ENCODE data around the gene PSMB7. TPM values are rescaled to one million over a fixed set of nuclear protein-coding genes. Genes with fewer than 3 reads are reported as not detected.

The PSMB7 gene
- total RNA-seq, 1 experiment from 2014 or later = 380 TPM

DNA sequence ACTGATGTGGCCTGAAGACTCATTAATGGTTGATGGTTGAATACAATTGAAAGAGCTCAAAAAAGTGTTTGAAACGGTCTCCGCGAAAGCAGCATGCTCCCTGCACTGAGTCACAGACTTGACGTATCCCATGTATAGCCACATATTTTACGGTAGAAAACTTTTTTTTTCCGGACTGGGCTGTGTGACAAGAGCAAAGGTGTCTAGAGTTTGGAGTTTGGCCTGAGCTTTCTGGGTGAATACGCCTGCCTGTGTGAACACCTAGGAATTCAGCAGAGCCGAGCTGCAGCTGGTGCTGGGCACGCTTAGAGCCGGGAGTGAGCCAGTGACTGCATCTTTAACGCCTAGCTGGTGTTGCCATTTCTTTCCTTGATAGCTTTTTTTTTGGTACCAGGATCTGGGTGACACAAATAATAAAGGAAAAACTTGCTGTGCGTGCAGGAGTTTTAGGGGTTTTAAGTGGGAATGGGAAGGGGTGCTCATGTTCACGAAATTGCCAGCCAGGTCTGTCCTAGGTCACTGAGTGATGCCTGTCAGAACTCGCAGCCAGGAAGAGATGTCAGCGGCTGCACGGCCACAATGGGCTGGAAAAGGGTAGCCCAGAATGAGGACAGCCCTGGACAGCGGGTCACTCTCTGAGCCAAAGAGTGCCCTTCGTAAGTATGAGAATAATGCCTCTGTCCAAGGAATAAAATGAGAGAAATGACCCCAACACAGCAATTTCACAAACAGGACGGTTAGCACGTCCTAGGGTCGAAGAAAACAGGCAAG is 51.7 kb downstream of the PSMB7 start:
- H3K27ac ChIP-seq (ENCODE audit: low read depth, low read length, poor library complexity, severe bottlenecking) = no peak overlapping the region
- no peak overlapping the region for H3K4me3 ChIP-seq (ENCODE audit: low read depth, low read length, poor library complexity, severe bottlenecking)
- BruUV-seq (replicated peaks) = no TSS peak
- DNase-seq (ENCODE audit: low spot score) = no peak
- no peak for TF ChIP-seq EZH2 (IDR thresholded peaks at IDR 0.05; ENCODE audit: borderline replicate concordance, low read depth, low read length, poor library complexity, severe bottlenecking)
- TF ChIP-seq, protein P1, sequence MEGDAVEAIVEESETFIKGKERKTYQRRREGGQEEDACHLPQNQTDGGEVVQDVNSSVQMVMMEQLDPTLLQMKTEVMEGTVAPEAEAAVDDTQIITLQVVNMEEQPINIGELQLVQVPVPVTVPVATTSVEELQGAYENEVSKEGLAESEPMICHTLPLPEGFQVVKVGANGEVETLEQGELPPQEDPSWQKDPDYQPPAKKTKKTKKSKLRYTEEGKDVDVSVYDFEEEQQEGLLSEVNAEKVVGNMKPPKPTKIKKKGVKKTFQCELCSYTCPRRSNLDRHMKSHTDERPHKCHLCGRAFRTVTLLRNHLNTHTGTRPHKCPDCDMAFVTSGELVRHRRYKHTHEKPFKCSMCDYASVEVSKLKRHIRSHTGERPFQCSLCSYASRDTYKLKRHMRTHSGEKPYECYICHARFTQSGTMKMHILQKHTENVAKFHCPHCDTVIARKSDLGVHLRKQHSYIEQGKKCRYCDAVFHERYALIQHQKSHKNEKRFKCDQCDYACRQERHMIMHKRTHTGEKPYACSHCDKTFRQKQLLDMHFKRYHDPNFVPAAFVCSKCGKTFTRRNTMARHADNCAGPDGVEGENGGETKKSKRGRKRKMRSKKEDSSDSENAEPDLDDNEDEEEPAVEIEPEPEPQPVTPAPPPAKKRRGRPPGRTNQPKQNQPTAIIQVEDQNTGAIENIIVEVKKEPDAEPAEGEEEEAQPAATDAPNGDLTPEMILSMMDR (conservative IDR thresholded peaks at IDR 0.05; ENCODE audit: low read depth, low read length) = no peak
- no peaks in the 10 kb centered on the region for H3K9me3 ChIP-seq (ENCODE audit: low read depth, low read length, poor library complexity, severe bottlenecking)
- H3K27me3 ChIP-seq (replicated peaks; ENCODE audit: insufficient read depth, low read depth, low read length, poor library complexity) = no peaks in the 10 kb centered on the region
- ChIA-PET CTCF (no interaction called here), POLR2A (ENCODE audit: low non-redundant PET) (no interaction called here)
- H3K36me3 ChIP-seq (ENCODE audit: insufficient read depth, low read length, poor library complexity, severe bottlenecking) = no peaks in the 10 kb centered on the region
- no peaks in the 10 kb centered on the region for H3K4me1 ChIP-seq (ENCODE audit: insufficient read depth, low read length, poor library complexity, severe bottlenecking)
- intact Hi-C loops (cut with micrococcal nuclease; ENCODE audit: unreplicated experiment) = no loop called here

DNA sequence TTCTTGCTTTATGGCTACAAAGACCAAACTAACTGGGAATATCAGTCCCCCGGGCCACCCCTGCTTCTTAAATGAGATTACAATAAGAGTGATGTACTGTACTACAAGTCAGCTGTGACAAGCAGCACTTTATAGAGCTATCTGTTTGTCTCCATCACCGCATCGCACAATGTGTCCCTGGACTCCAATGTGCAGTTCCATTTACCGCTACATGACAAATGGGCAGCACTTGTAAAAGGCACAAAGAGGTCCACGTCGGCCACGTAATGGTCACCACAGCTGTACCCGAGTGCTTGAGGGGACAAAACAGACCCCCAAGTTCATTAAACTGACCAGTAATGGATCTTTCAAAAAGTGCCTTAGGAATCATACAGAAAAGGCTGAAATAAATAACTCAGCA is 54.1 kb downstream of the PSMB7 start:
- no peaks in the 10 kb centered on the region for H3K36me3 ChIP-seq (ENCODE audit: insufficient read depth, low read length, poor library complexity, severe bottlenecking)
- CTCF ChIA-PET = no interaction called here
- no peaks in the 10 kb centered on the region for H3K9me3 ChIP-seq (ENCODE audit: low read depth, low read length, poor library complexity, severe bottlenecking)
- intact Hi-C loops (cut with micrococcal nuclease; ENCODE audit: unreplicated experiment) = no loop called here
- POLR2A ChIA-PET (ENCODE audit: low non-redundant PET) = no interaction called here
- no peak overlapping the region for H3K27ac ChIP-seq (ENCODE audit: low read depth, low read length, poor library complexity, severe bottlenecking)
- H3K4me1 ChIP-seq (ENCODE audit: insufficient read depth, low read length, poor library complexity, severe bottlenecking) = no peaks in the 10 kb centered on the region
- H3K4me3 ChIP-seq (ENCODE audit: low read depth, low read length, poor library complexity, severe bottlenecking) = no peak overlapping the region
- BruUV-seq (replicated peaks) = no TSS peak
- no peaks in the 10 kb centered on the region for H3K27me3 ChIP-seq (replicated peaks; ENCODE audit: insufficient read depth, low read depth, low read length, poor library complexity)
- TF ChIP-seq EZH2 (IDR thresholded peaks at IDR 0.05; ENCODE audit: borderline replicate concordance, low read depth, low read length, poor library complexity, severe bottlenecking) = no peak
- TF ChIP-seq, protein P1 (conservative IDR thresholded peaks at IDR 0.05; ENCODE audit: low read depth, low read length) = no peak
- DNase-seq (ENCODE audit: low spot score) = no peak

GRCh38 chr9:124359855-124360678 is 55.2 kb downstream of the PSMB7 start:
- Histone ChIP-seq H3K36me3 (ENCODE audit: insufficient read depth, low read length, poor library complexity, severe bottlenecking) (no peaks in the 10 kb centered on the region), H3K27me3 (replicated peaks; ENCODE audit: insufficient read depth, low read depth, low read length, poor library complexity) (no peaks in the 10 kb centered on the region), H3K27ac (ENCODE audit: low read depth, low read length, poor library complexity, severe bottlenecking) (no peak overlapping the region), H3K4me1 (ENCODE audit: insufficient read depth, low read length, poor library complexity, severe bottlenecking) (no peaks in the 10 kb centered on the region), H3K4me3 (ENCODE audit: low read depth, low read length, poor library complexity, severe bottlenecking) (no peak overlapping the region), H3K9me3 (ENCODE audit: low read depth, low read length, poor library complexity, severe bottlenecking) (no peaks in the 10 kb centered on the region)
- no TSS peak for BruUV-seq (replicated peaks)
- DNase-seq (ENCODE audit: low spot score) = no peak
- intact Hi-C loops (cut with micrococcal nuclease; ENCODE audit: unreplicated experiment) = no loop called here
- POLR2A ChIA-PET (ENCODE audit: low non-redundant PET) = no interaction called here
- TF ChIP-seq, protein P1 (conservative IDR thresholded peaks at IDR 0.05; ENCODE audit: low read depth, low read length) = no peak
- no peak for TF ChIP-seq EZH2 (IDR thresholded peaks at IDR 0.05; ENCODE audit: borderline replicate concordance, low read depth, low read length, poor library complexity, severe bottlenecking)
- CTCF ChIA-PET = no interaction called here
